Amniotic epithelial cell (primary cell): ENCODE results near the gene ADTRP.
A peak's percentile ranks its signal among the peaks of the same experiment; 100 is the strongest.

ENCODE experiments used
- DNase-seq: peaks from one replicate; pipeline ENCODE4 v3.0.0-alpha.2; 2010; ENCODE audit warnings: low read depth

ADTRP gene

GRCh38 chr6:11755725-11756124 is 22.9 kb downstream of the ADTRP start:
- no peak for DNase-seq

GRCh38 chr6:11754625-11755271 is 23.9 kb downstream of the ADTRP start:
- peak; percentile 60 for DNase-seq

- DNase-seq: no peak
These were observed 24.8 kb downstream of the ADTRP start for GRCh38 chr6:11753798-11754197.

- DNase-seq: no peak
These were observed 26.2 kb downstream of the ADTRP start for GRCh38 chr6:11752360-11752759.

GRCh38 chr6:11750682-11751081 is 27.9 kb downstream of the ADTRP start:
- no peak for DNase-seq

GRCh38 chr6:11748591-11749210 is 29.9 kb downstream of the ADTRP start:
- no peak for DNase-seq

GRCh38 chr6:11747021-11747420 is 31.6 kb downstream of the ADTRP start:
- DNase-seq: no peak

GRCh38 chr6:11744753-11745152 is 33.9 kb downstream of the ADTRP start:
- DNase-seq: peak; percentile 82

- no peak for DNase-seq
These were observed 34.5 kb downstream of the ADTRP start for GRCh38 chr6:11744101-11744500.

GRCh38 chr6:11740875-11741274 is 37.7 kb downstream of the ADTRP start:
- DNase-seq: no peak

- DNase-seq: no peak
These were observed 39.8 kb downstream of the ADTRP start for GRCh38 chr6:11738661-11739375.

- DNase-seq: no peak
These were observed 40.4 kb downstream of the ADTRP start for GRCh38 chr6:11738234-11738633.

GRCh38 chr6:11736601-11737000 is 42.0 kb downstream of the ADTRP start:
- DNase-seq: no peak

GRCh38 chr6:11734861-11735613 is 43.6 kb downstream of the ADTRP start:
- no peak for DNase-seq

GRCh38 chr6:11732036-11732631 is 46.5 kb downstream of the ADTRP start:
- no peak for DNase-seq

GRCh38 chr6:11731423-11731822 is 47.2 kb downstream of the ADTRP start:
- no peak for DNase-seq

GRCh38 chr6:11730641-11731040 is 48.0 kb downstream of the ADTRP start:
- no peak for DNase-seq

GRCh38 chr6:11729076-11729475 is 49.5 kb downstream of the ADTRP start:
- DNase-seq: peak; percentile 49

- peak; percentile 37 for DNase-seq
These were observed 50.3 kb downstream of the ADTRP start for GRCh38 chr6:11727998-11728961.

GRCh38 chr6:11727346-11727997 is 51.1 kb downstream of the ADTRP start:
- peak; percentile 11 for DNase-seq
